SU-DHL-6 (cell line): Measurements from ENCODE around the gene FRS2.

Source experiments
- H2AFZ ChIP-seq: fragments of 200-600 bp; sonication (generic); 2 replicates; pipeline ENCODE4 v1.6.1; 2014; ENCODE audit warnings: low read depth, mild to moderate bottlenecking, moderate library complexity, mixed read lengths, antibody characterized with exemption, low read length; ENCODE audit not compliant: severe bottlenecking
- H3F3A ChIP-seq: fragments of 200-600 bp; shearing (Covaris generic); 2 replicates; pipeline ENCODE4 v1.6.0; 2016; ENCODE audit warnings: antibody characterized with exemption, mild to moderate bottlenecking; ENCODE audit not compliant: insufficient read depth
- H3K27ac ChIP-seq: fragments of 200-600 bp; sonication (generic); 2 replicates; pipeline ENCODE4 v1.5.1; 2016; ENCODE audit warnings: low read depth, mild to moderate bottlenecking, low read length, moderate library complexity, mixed read lengths
- H3K27me3 ChIP-seq: fragments of 200-600 bp; sonication (generic), shearing (Covaris generic); 2 replicates; pipeline ENCODE4 v1.6.0; 2014; ENCODE audit warnings: mild to moderate bottlenecking, low read length
- H3K36me3 ChIP-seq: fragments of 200-600 bp; sonication (generic); 2 replicates; pipeline ENCODE4 v1.6.1; 2014; ENCODE audit warnings: mild to moderate bottlenecking, low read length, mixed read lengths
- H3K4me2 ChIP-seq: fragments of 300-600, 200-600 bp; shearing (Covaris generic), sonication (generic); 2 replicates; pipeline ENCODE4 v1.6.0; 2014; ENCODE audit warnings: low read length, low read depth, mild to moderate bottlenecking; ENCODE audit not compliant: poor library complexity, severe bottlenecking
- H3K4me3 ChIP-seq: fragments of 200-600 bp; sonication (generic); 2 replicates; pipeline ENCODE4 v1.5.1; 2014; ENCODE audit warnings: antibody characterized with exemption, low read length, mild to moderate bottlenecking, mixed read lengths; ENCODE audit not compliant: insufficient read depth, poor library complexity, severe bottlenecking
- H3K79me2 ChIP-seq: fragments of 200-600 bp; sonication (generic); 2 replicates; pipeline ENCODE4 v1.6.1; 2014; ENCODE audit warnings: mild to moderate bottlenecking, low read length, moderate library complexity; ENCODE audit not compliant: insufficient read depth
- H3K9ac ChIP-seq: fragments of 200-600 bp; sonication (generic); 2 replicates; pipeline ENCODE4 v1.7.0; 2014; ENCODE audit warnings: mild to moderate bottlenecking, low read length
- H3K9me2 ChIP-seq: fragments of 200-600 bp; sonication (generic); replicated peaks from 2 replicates; pipeline ENCODE4 v1.6.1; 2014; ENCODE audit warnings: low read length; ENCODE audit not compliant: insufficient read depth
- H3K9me3 ChIP-seq: fragments of 200-600 bp; sonication (generic); 2 replicates; pipeline ENCODE4 v1.6.1; 2014; ENCODE audit warnings: low read length, mixed read lengths; ENCODE audit not compliant: insufficient read depth
- H4K20me1 ChIP-seq: fragments of 200-600 bp; sonication (generic); 2 replicates; pipeline ENCODE4 v1.6.1; 2014; ENCODE audit warnings: low read depth, mild to moderate bottlenecking, antibody characterized with exemption, low read length, moderate library complexity, mixed read lengths
- CTCF ChIP-seq: fragments of 200-600 bp; sonication (generic); IDR thresholded peaks from one replicate; pipeline ENCODE4 v1.5.1; 2017; ENCODE audit warnings: antibody characterized with exemption, mild to moderate bottlenecking, low read length, moderate library complexity; ENCODE audit not compliant: insufficient read depth, poor library complexity, severe bottlenecking
- EZH2phosphoT487 ChIP-seq: fragments of 200-600 bp; sonication (generic), shearing (Covaris generic); conservative IDR thresholded peaks from 2 replicates; pipeline ENCODE4 v1.6.1; 2018; ENCODE audit warnings: mild to moderate bottlenecking, antibody characterized with exemption, low read length, moderate library complexity, mixed read lengths

FRS2 gene

GRCh38 chr12:69457433-69457832 lies 12.8 kb upstream of the FRS2 start:
- H3K4me2 ChIP-seq, result no peak overlapping the region
- H3F3A ChIP-seq, result no peaks in the 10 kb centered on the region
- H3K27ac ChIP-seq, result no peak overlapping the region
- H3K9me3 ChIP-seq, result no peaks in the 10 kb centered on the region
- no peak overlapping the region for H3K9ac ChIP-seq
- H3K4me3 ChIP-seq, result no peak overlapping the region
- no peak overlapping the region for H2AFZ ChIP-seq
- H3K79me2 ChIP-seq, result no peaks in the 10 kb centered on the region
- H3K9me2 ChIP-seq, result no peaks in the 10 kb centered on the region
- H4K20me1 ChIP-seq, result no peaks in the 10 kb centered on the region
- no peaks in the 10 kb centered on the region for H3K36me3 ChIP-seq
- TF ChIP-seq CTCF, result no peak
- no peak for TF ChIP-seq EZH2phosphoT487
- H3K27me3 ChIP-seq, result no peaks in the 10 kb centered on the region

GRCh38 chr12:69459477-69459876 lies 10.7 kb upstream of the FRS2 start:
- Histone ChIP-seq H3K27me3 (no peaks in the 10 kb centered on the region), H3K36me3 (no peaks in the 10 kb centered on the region), H2AFZ (no peak overlapping the region), H3K4me3 (no peak overlapping the region), H3K27ac (no peak overlapping the region), H3K79me2 (no peaks in the 10 kb centered on the region), H3K9me2 (no peaks in the 10 kb centered on the region), H3K9me3 (no peaks in the 10 kb centered on the region), H3F3A (no peaks in the 10 kb centered on the region), H4K20me1 (no peaks in the 10 kb centered on the region), H3K4me2 (no peak overlapping the region), H3K9ac (no peak overlapping the region)
- TF ChIP-seq EZH2phosphoT487, result no peak
- TF ChIP-seq CTCF, result no peak

GRCh38 chr12:69464428-69464827 lies 5.8 kb upstream of the FRS2 start:
- Histone ChIP-seq H3K79me2 (no peaks in the 10 kb centered on the region), H3K9me2 (no peaks in the 10 kb centered on the region), H3K4me2 (no peak overlapping the region), H3K9ac (no peak overlapping the region), H3K27me3 (no peaks in the 10 kb centered on the region), H3K36me3 (no peaks in the 10 kb centered on the region), H3K9me3 (no peaks in the 10 kb centered on the region), H2AFZ (no peak overlapping the region), H3F3A (no peaks in the 10 kb centered on the region), H4K20me1 (no peaks in the 10 kb centered on the region), H3K4me3 (no peak overlapping the region), H3K27ac (no peak overlapping the region)
- TF ChIP-seq CTCF (no peak), EZH2phosphoT487 (no peak)

- Histone ChIP-seq H3F3A (0 out of 2 replicates have a peak, but pooled peaks cover 3% of the 10 kb centered on the region), H3K27ac (no peak overlapping the region), H3K27me3 (no peaks in the 10 kb centered on the region), H3K9ac (no peak overlapping the region), H3K36me3 (no peaks in the 10 kb centered on the region), H2AFZ (peak overlapping the region; percentile 35), H3K4me3 (no peak overlapping the region), H3K9me2 (no peaks in the 10 kb centered on the region), H4K20me1 (no peaks in the 10 kb centered on the region), H3K79me2 (peaks cover 16% of the 10 kb centered on the region), H3K4me2 (peak overlapping the region; percentile 32), H3K9me3 (no peaks in the 10 kb centered on the region)
- TF ChIP-seq EZH2phosphoT487 (no peak), CTCF (no peak)
Observed at GRCh38 chr12:69466867-69467266, 3.3 kb upstream of the FRS2 start.
